HG03442 (cell line): Measurements from ENCODE around the gene TIPARP.
"Not testable (repeated sequence)": the region's sequence is repeated elsewhere in the genome, so short reads cannot be mapped to it uniquely, and the experiment has no call there.

Source experiments
- ATAC-seq: cut with Tn5 transposase; IDR thresholded peaks from one replicate; pipeline ENCODE4 v1.9.1; 2021; ENCODE audit warnings: mild to moderate bottlenecking, moderate library complexity; ENCODE audit not compliant: unreplicated experiment

Gene TIPARP

GRCh38 chr3:156737049-156737448 is 62.7 kb downstream of the TIPARP start:
- ATAC-seq = not testable (repeated sequence)

DNA sequence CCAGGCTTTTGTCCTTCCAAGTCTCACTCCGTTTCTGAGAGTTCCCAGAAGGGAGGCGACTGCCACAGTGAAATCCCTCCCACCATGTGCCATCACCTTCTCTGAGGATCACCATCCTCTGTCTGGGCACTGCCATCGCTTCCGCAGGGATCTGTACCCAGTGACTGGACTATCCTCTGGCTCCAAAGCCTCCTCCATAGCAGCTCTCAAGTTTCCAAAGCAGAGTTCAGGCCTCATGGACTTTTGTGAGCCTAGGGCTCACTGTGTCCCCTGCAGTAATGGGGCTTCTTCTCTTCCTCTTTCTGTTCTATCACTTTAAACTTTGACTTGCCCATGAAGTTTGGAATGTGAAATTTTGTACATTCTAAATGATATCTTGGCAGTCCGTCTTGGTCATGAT is 63.9 kb downstream of the TIPARP start:
- ATAC-seq = no peak

GRCh38 chr3:156739976-156740375 is 65.6 kb downstream of the TIPARP start:
- no peak for ATAC-seq

DNA sequence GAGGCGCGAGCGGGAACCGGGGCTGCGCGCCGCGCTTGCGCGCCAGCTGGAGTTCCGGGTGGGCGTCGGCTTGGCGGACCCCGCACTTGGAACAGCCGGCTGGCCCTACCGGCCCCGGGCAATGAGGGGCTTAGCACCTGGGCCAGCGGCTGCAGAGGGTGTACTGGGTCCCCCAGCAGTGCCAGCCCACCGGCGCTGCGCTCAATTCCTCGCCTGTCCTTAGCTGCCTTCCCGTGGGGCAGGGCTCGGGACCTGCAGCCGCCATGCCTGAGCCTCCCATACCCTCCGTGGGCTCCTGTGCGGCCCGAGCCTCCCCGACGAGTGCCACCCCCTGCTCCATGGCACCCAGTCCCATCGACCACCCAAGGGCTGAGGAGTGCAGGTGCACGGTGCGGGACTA is 66.2 kb downstream of the TIPARP start:
- not testable (repeated sequence) for ATAC-seq

DNA sequence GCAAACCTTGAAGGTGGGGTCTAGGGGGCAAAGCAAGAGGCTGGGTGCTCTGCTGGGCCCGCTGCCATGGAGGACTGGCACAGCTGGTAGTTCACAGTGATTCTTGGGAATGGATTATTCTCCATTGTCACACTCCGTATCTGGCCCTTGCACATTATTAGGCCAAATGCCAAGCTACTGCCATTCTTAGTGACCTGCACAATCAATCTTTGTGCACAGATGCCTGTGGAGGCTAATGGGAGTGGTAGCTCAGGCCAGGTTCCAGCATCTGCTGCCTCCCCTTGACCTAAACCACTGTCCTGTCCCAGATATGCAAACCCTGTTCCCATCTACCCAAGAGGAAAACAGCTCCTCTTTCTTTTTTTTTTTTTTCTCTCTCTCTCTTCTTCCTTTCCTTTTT is 67.5 kb downstream of the TIPARP start:
- ATAC-seq = no peak

GRCh38 chr3:156742401-156742800 is 68.0 kb downstream of the TIPARP start:
- no peak for ATAC-seq

DNA sequence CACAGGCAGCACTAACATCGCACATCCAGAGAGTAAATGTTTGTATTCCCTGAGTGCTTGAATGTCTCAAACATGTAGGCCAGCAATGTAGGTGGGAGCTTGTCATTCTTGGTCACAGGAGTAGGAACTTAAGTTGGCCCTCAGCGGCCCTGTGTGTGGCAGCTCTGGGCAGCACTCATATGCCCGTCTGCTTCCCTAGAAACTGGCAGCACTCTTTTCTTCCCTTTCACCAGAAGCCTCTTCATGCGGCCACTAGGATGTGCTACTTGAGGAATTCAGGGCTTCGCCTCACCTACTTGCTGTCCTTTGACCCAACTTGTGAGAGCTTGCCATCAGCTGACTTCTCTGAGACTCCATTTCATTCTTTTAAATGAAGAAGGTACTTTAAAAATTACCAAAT is 69.5 kb downstream of the TIPARP start:
- ATAC-seq = no peak

DNA sequence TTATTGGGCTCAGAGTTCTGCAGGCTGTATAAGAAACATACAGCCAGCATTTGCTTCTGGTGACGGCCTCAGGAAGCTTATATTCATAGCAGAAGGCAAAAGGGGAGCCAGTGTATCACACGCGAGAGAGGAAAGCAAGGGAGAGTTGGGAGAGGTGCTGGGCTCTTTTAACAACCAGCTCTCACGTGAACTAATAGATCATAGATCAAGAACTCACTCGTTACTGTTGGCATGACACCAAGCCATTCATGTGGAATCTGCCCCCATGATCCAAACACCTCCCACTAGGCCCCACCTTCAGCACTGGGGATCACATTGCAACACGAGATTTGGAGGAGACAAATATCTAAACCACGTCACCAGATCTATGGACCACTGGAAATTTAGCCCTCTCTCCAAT is 70.2 kb downstream of the TIPARP start:
- ATAC-seq = no peak

GRCh38 chr3:156745766-156746165 is 71.4 kb downstream of the TIPARP start:
- no peak for ATAC-seq

- ATAC-seq = no peak
Measured at GRCh38 chr3:156747046-156747445, 72.7 kb downstream of the TIPARP start.

DNA sequence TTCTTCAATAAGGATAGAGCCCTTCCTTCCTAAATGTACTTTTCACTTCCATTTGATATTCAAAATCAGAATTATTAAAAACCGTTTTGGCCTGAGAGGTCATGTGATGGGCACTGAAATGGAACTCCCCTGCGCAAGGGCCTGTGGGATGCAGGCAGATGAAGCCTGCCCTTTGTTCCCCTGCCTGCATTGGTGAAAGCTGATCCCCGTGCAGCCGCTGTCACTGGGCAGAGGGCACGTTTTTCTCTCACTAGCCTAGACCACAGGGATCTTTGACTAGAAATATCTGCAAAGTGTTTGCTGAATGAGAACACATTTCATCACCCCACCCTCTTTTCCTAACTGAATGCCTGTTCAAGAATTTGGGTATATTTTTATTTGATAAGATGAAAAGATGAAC is 74.9 kb downstream of the TIPARP start:
- no peak for ATAC-seq

DNA sequence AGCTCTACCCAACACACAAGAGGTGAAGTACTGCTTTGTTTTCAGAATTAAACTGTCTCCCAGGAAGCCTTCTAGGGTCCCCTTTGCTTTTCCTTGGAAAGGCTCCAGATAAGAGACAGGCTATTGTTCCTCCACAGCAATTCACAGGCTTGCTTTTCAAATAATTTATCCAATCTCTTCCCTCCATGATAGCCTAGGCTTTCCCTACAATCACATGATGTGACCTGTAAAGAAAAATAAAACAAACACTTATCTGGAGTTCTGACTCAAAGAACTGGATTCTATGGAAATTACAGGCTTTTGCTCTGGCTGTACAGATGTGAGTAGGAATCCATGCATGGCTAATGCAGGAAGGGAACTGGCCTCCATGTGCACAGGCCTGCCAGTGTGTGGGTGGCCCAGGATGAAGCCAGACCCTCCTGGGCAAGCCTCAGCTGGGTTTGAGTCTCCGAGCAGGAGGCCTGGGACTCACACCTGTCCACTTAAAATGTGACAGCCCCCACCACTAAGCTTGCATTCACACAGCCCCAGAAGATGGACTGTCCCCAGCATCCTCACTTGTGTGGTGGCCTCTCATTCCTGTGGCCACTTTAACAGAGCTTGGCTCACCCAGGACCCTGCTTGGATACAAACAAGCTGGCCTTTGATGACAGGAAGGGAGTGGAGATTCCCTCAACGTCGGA is 75.9 kb downstream of the TIPARP start:
- no peak for ATAC-seq

GRCh38 chr3:156750874-156751245 is 76.5 kb downstream of the TIPARP start:
- ATAC-seq = no peak

GRCh38 chr3:156751461-156752025 is 77.2 kb downstream of the TIPARP start:
- ATAC-seq = no peak
